CD14-positive monocyte (primary cell): ENCODE results near the gene IQCN. TPM values are rescaled to one million over a fixed set of nuclear protein-coding genes. Genes with fewer than 3 reads are reported as not detected.

Experiments used
- DNase-seq, 3 donors: peaks; one replicate each; pipeline ENCODE4 v3.0.0-alpha.2; 2011 to 2022
- H2AFZ ChIP-seq: 2 replicates; pipeline ENCODE4 v1.6.0; 2012; ENCODE audit warnings: mild to moderate bottlenecking, low read depth, low read length, inconsistent platforms; ENCODE audit not compliant: insufficient read depth, poor library complexity, severe bottlenecking
- H3K27ac ChIP-seq, 2 donors: 1 replicate in 1 of 2; 2 replicates in 1 of 2; pipeline ENCODE4 v1.5.1; 2012 to 2013; ENCODE audit warnings: low read length in 2 of 2, control low read depth in 1 of 2, inconsistent platforms in 1 of 2, low read depth in 1 of 2, mild to moderate bottlenecking in 1 of 2
- H3K27me3 ChIP-seq, 2 donors: one replicate each; pipeline versions ENCODE4 v1.6.0 to v1.6.1; 2011 to 2013; ENCODE audit warnings: low read length in 2 of 2; ENCODE audit not compliant: control insufficient read depth in 2 of 2, insufficient read depth in 2 of 2
- H3K36me3 ChIP-seq, 2 donors: replicated peaks in 1 of 2; 1 replicate in 1 of 2; 2 replicates in 1 of 2; pipeline versions ENCODE4 v1.5.1 to v1.6.1; 2012 to 2013; ENCODE audit warnings: low read length in 2 of 2, control low read depth in 1 of 2, inconsistent platforms in 1 of 2, mild to moderate bottlenecking in 1 of 2; ENCODE audit not compliant: insufficient read depth in 2 of 2, control insufficient read depth in 1 of 2
- H3K4me1 ChIP-seq, 2 donors: 1 replicate in 1 of 2; 2 replicates in 1 of 2; pipeline versions ENCODE4 v1.5.1 to v1.6.1; 2012 to 2013; ENCODE audit warnings: low read length in 2 of 2, control low read depth in 1 of 2, inconsistent platforms in 1 of 2, mild to moderate bottlenecking in 1 of 2, moderate library complexity in 1 of 2; ENCODE audit not compliant: insufficient read depth in 2 of 2, control insufficient read depth in 1 of 2
- H3K4me2 ChIP-seq: replicated peaks from 2 replicates; pipeline ENCODE3; 2012; ENCODE audit warnings: low read length, moderate library complexity, mild to moderate bottlenecking; ENCODE audit not compliant: poor library complexity, severe bottlenecking; ENCODE audit errors: extremely low read depth
- H3K4me3 ChIP-seq, 3 experiments: fragments of 200-600 bp in 1 of 3; sonication (generic) in 1 of 3; replicated peaks in 1 of 3; 1 replicate in 2 of 3; 2 replicates in 1 of 3; pipeline ENCODE4 v1.5.1; 2011 to 2013; ENCODE audit warnings: low read length in 3 of 3, mild to moderate bottlenecking in 3 of 3, control low read depth in 2 of 3, low read depth in 2 of 3, inconsistent platforms in 1 of 3, moderate library complexity in 1 of 3
- H3K79me2 ChIP-seq: 2 replicates; pipeline ENCODE4 v1.6.0; 2012; ENCODE audit warnings: mild to moderate bottlenecking, control low read depth, inconsistent platforms, low read length, moderate library complexity; ENCODE audit not compliant: insufficient read depth
- H3K9ac ChIP-seq: 2 replicates; pipeline ENCODE4 v1.6.0; 2017; ENCODE audit warnings: low read length, mild to moderate bottlenecking; ENCODE audit not compliant: insufficient read depth, poor library complexity, severe bottlenecking
- H3K9me3 ChIP-seq, 2 donors: replicated peaks in 1 of 2; 1 replicate in 1 of 2; 2 replicates in 1 of 2; pipeline versions ENCODE4 v1.5.1 to v1.6.1; 2012 to 2013; ENCODE audit warnings: low read length in 2 of 2, control low read depth in 1 of 2; ENCODE audit not compliant: control insufficient read depth in 1 of 2, insufficient read depth in 1 of 2
- H4K20me1 ChIP-seq: 2 replicates; pipeline ENCODE4 v1.6.0; 2012; ENCODE audit warnings: mild to moderate bottlenecking, low read length, control low read depth, moderate library complexity; ENCODE audit not compliant: insufficient read depth
- H3K27ac Mint-ChIP-seq, 7 donors: one replicate each; pipeline ENCODE4 v1.8.0; 2020; ENCODE audit warnings: mild to moderate bottlenecking in 7 of 7, mixed read lengths in 7 of 7, moderate library complexity in 6 of 7, inconsistent platforms in 2 of 7
- H3K27me3 Mint-ChIP-seq, 3 donors: one replicate each; pipeline ENCODE4 v1.8.0; 2021 to 2022; ENCODE audit warnings: low read depth in 3 of 3, mild to moderate bottlenecking in 3 of 3, mixed read lengths in 3 of 3, moderate library complexity in 3 of 3, inconsistent platforms in 1 of 3
- H3K36me3 Mint-ChIP-seq, 2 donors: one replicate each; pipeline ENCODE4 v1.8.0; 2020; ENCODE audit warnings: mixed read lengths in 2 of 2, inconsistent platforms in 1 of 2, mild to moderate bottlenecking in 1 of 2
- H3K4me1 Mint-ChIP-seq: one replicate; pipeline ENCODE4 v1.8.0; 2020; ENCODE audit warnings: mild to moderate bottlenecking, mixed read lengths
- H3K4me3 Mint-ChIP-seq, 2 donors: one replicate each; pipeline ENCODE4 v1.8.0; 2020; ENCODE audit warnings: mild to moderate bottlenecking in 2 of 2, mixed read lengths in 2 of 2, moderate library complexity in 1 of 2
- H3K9me3 Mint-ChIP-seq, 7 donors: one replicate each; pipeline ENCODE4 v1.8.0; 2020 to 2022; ENCODE audit warnings: mixed read lengths in 7 of 7, mild to moderate bottlenecking in 6 of 7, moderate library complexity in 6 of 7, inconsistent platforms in 2 of 7
- WGBS: methylation state at CpG from one replicate; pipeline ENCODE4 v1.1.5; 2013; ENCODE audit warnings: missing lambda C conversion rate; ENCODE audit not compliant: insufficient coverage; 5-methylcytosine and 5-hydroxymethylcytosine counted together
- intact Hi-C, 2 donors: fragments of 100-400 bp; cut with micrococcal nuclease; formaldehyde crosslinking; loops; one replicate each; pipeline versions ENCODE4 v1.15.0 to v1.15.1; 2023
- polyA plus RNA-seq, 3 donors: library from polyadenylated mRNA; depleted of rRNA in 1 of 3; unstranded in 2 of 3; stranded (reverse) in 1 of 3; fragments of 300-500 nt in 2 of 3; fragments of >200 nt in 1 of 3; fragmentation: Illumina TruSeq in 2 of 3; gene quantifications; 1 replicate in 2 of 3; 2 replicates in 1 of 3; pipeline ENCODE4 v1.2.3, GENCODE V29; 2012 to 2021
- TF ChIP-seq, protein P1 (sequence below): fragments of 200-600 bp; IDR thresholded peaks from one replicate; pipeline ENCODE4 v1.8.0; 2022; ENCODE audit warnings: antibody characterized with exemption, mild to moderate bottlenecking

Gene IQCN
- polyA plus RNA-seq, 3 donors: 6.9 TPM; not detected in 2

DNA sequence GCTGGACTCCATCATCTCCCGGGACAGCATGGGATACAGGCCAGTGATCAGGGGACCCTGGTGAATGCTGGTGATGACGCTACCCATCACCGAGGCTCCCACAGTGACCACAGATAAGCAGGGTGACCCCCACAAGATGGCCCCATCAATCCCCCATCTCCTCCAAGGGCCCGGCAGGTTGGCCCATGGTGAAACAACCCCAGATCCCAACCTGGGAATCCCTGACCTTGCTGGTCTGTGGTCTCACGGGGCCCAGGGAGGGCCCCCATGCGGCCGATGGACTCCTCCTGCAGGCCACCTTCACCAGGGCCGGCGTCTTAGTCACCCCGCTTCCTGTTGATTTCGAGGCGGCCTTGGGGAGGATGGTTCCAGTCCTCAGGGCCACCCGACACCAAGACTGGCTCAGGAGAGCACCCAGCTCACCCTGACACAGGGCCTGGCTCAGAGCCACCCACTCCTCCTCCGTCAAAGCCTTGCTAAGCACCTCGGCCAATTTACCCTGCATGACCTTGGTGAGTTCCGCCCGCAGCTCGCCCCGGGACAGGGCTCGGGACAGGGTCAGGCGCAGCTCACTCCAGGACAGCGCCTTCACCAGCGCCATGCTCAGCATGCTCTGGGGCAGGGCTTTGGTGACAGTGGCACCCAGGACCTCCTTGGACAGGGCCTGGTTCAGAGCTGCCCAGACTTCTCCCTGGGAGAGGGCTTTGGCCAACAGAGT lies 10.0 kb downstream of the IQCN start:
- no peak for DNase-seq
- Histone ChIP-seq H3K4me3 (no peak overlapping the region), H3K4me1 (peaks cover 5 to 7% of the 10 kb centered on the region in 2 donors), H4K20me1 (peaks cover 15% of the 10 kb centered on the region), H3K27ac (no peak overlapping the region), H2AFZ (no peak overlapping the region), H3K79me2 (no peaks in the 10 kb centered on the region), H3K9me3 (no peaks in the 10 kb centered on the region), H3K27me3 (no peaks in the 10 kb centered on the region), H3K36me3 (peaks cover 5 to 24% of the 10 kb centered on the region in 2 donors), H3K4me2 (no peak overlapping the region), H3K9ac (no peak overlapping the region)
- no peaks in the 10 kb centered on the region for H3K9me3 Mint-ChIP-seq
- H3K27me3 Mint-ChIP-seq: peaks cover 0 to 1% (median 0%) of the 10 kb centered on the region in 3 donors
- H3K4me3 Mint-ChIP-seq: no peak overlapping the region
- TF ChIP-seq, protein P1, sequence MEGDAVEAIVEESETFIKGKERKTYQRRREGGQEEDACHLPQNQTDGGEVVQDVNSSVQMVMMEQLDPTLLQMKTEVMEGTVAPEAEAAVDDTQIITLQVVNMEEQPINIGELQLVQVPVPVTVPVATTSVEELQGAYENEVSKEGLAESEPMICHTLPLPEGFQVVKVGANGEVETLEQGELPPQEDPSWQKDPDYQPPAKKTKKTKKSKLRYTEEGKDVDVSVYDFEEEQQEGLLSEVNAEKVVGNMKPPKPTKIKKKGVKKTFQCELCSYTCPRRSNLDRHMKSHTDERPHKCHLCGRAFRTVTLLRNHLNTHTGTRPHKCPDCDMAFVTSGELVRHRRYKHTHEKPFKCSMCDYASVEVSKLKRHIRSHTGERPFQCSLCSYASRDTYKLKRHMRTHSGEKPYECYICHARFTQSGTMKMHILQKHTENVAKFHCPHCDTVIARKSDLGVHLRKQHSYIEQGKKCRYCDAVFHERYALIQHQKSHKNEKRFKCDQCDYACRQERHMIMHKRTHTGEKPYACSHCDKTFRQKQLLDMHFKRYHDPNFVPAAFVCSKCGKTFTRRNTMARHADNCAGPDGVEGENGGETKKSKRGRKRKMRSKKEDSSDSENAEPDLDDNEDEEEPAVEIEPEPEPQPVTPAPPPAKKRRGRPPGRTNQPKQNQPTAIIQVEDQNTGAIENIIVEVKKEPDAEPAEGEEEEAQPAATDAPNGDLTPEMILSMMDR: no peak
- 97% methylated on average over 17 of the region's 23 CpGs for WGBS
- H3K27ac Mint-ChIP-seq: peak overlapping the region in 1 of 7 donors; percentile 25
- intact Hi-C loops: no loop called here
- H3K4me1 Mint-ChIP-seq: peaks cover 8% of the 10 kb centered on the region
- peaks cover 25 to 27% of the 10 kb centered on the region in 2 donors for H3K36me3 Mint-ChIP-seq

DNA sequence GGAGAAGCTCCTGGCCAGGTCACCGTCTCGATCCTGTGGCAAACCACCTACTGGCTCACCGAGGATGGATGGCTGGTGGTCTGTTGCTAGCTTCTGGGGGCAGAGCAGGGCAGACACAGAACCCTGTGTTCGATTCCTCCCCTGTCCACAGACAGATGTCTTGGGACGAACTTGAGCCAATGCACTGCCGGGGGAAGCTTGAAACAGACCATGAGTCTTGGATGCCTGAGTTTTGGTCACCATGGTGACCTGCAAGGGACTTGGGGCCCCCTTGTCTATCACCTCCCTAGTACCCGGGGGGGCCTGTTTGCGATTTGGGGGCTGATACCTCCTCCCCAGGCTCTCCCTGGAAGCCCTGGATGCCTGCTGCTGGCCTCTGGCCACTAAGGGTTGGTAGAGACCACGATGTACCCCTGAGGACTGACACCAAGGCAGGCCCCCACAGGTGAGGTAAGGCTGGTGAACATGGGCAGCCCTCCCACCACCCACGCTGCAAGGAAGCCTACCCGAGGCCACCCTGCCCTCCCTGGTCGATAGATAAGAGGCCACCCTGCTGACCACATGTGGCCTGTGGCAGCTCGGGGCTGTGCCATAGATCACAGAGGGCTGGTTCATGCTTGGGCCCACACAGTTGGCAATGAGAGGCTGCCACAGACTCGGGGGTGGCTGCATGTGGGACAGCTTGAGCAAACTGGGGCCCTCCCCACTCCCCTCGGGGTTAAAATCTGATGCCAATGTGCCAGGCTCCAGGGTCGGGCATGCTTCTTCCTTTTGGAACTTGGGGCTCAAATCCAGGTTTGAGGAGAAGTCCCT lies 10.7 kb downstream of the IQCN start:
- H3K36me3 Mint-ChIP-seq: peaks cover 25% of the 10 kb centered on the region in 2 donors
- TF ChIP-seq, protein P1: no peak
- H3K36me3 ChIP-seq: peaks cover 5 to 24% of the 10 kb centered on the region in 2 donors

More for the DNA sequence above, 10.7 kb downstream of the IQCN start:
- Histone ChIP-seq H3K79me2 (no peaks in the 10 kb centered on the region), H3K27me3 (no peaks in the 10 kb centered on the region), H3K27ac (no peak overlapping the region), H3K4me2 (no peak overlapping the region), H3K9me3 (no peaks in the 10 kb centered on the region), H3K4me1 (no peaks in the 10 kb centered on the region), H3K4me3 (no peak overlapping the region), H2AFZ (no peak overlapping the region), H3K9ac (no peak overlapping the region), H4K20me1 (peaks cover 11% of the 10 kb centered on the region)
- intact Hi-C loops: no loop called here
- no peak for DNase-seq
- peaks cover 1% of the 10 kb centered on the region for H3K4me1 Mint-ChIP-seq
- peak overlapping the region in 1 of 7 donors; percentile 25 for H3K27ac Mint-ChIP-seq
- no peaks in the 10 kb centered on the region for H3K9me3 Mint-ChIP-seq
- no peak overlapping the region for H3K4me3 Mint-ChIP-seq
- peaks cover 0 to 2% (median 0%) of the 10 kb centered on the region in 3 donors for H3K27me3 Mint-ChIP-seq
- WGBS: 91% methylated on average over 16 of the region's 16 CpGs
